Ovary (tissue), 3 donors: ENCODE results near the gene LIMA1.

ENCODE experiments used
- CTCF ChIP-seq, 3 donors: fragments of 450-650 bp in 2 of 3; fragments of 200-600 bp in 1 of 3; IDR thresholded peaks; one replicate each; pipeline versions ENCODE4 v1.5.1 to v1.8.0; 2016 to 2022; ENCODE audit warnings: antibody characterized with exemption in 3 of 3, mild to moderate bottlenecking in 1 of 3
- EP300 ChIP-seq: sonication (generic); formaldehyde crosslinking; IDR thresholded peaks from one replicate; pipeline ENCODE4 v1.6.1; 2017; ENCODE audit warnings: antibody characterized with exemption
- POLR2A ChIP-seq: fragments of 450-650 bp; IDR thresholded peaks from one replicate; pipeline ENCODE4 v1.6.1; 2017; ENCODE audit warnings: antibody characterized with exemption, mild to moderate bottlenecking, moderate library complexity
- donor health status: DM: no; HTN: no; CAD: no.

- TF ChIP-seq CTCF (IDR thresholded peaks at IDR 0.05) (no peak), EP300 (no peak), POLR2A (no peak)
Observed at GRCh38 chr12:50205648-50206047, 77.7 kb downstream of the LIMA1 start.
